Smooth muscle cell (in vitro differentiated cells): Measurements from ENCODE around the gene PNLIPRP1. TPM values are rescaled to one million over a fixed set of nuclear protein-coding genes. Genes with fewer than 3 reads are reported as not detected.

Experiments used
- DNase-seq: peaks from one replicate; lab custom pipeline; 2025; ENCODE audit not compliant: unreplicated experiment; lab: John Stamatoyannopoulos, UW
- H2AFZ ChIP-seq: fragments of 200-600 bp; sonication (generic); 2 replicates; pipeline ENCODE4 v1.6.0; 2016; ENCODE audit warnings: antibody characterized with exemption, low read depth, mild to moderate bottlenecking
- H3F3A ChIP-seq: fragments of 200-600 bp; sonication (generic); 2 replicates; pipeline ENCODE4 v1.6.0; 2017; ENCODE audit warnings: antibody characterized with exemption, low read depth
- H3K27ac ChIP-seq: fragments of 200-600 bp; sonication (generic); 2 replicates; pipeline ENCODE4 v1.5.1; 2016; ENCODE audit warnings: low read depth, mild to moderate bottlenecking
- H3K27me3 ChIP-seq: fragments of 200-600 bp; sonication (generic); 2 replicates; pipeline ENCODE4 v1.6.1; 2016; ENCODE audit warnings: low read depth, mild to moderate bottlenecking
- H3K36me3 ChIP-seq: fragments of 200-600 bp; sonication (generic); 2 replicates; pipeline ENCODE4 v1.5.1; 2016; ENCODE audit warnings: low read depth
- H3K4me1 ChIP-seq: fragments of 200-600 bp; sonication (generic); 2 replicates; pipeline ENCODE4 v1.5.1; 2016; ENCODE audit warnings: low read depth
- H3K4me2 ChIP-seq: fragments of 200-600 bp; sonication (generic); 2 replicates; pipeline ENCODE4 v1.6.0; 2016; ENCODE audit warnings: mild to moderate bottlenecking
- H3K4me3 ChIP-seq: fragments of 200-600 bp; sonication (generic); 2 replicates; pipeline ENCODE4 v1.5.1; 2016; ENCODE audit warnings: mild to moderate bottlenecking
- H3K79me2 ChIP-seq: fragments of 200-600 bp; sonication (generic); 2 replicates; pipeline ENCODE4 v1.6.0; 2016; ENCODE audit warnings: low read depth, mild to moderate bottlenecking
- H3K9ac ChIP-seq: fragments of 200-600 bp; sonication (generic); 2 replicates; pipeline ENCODE4 v1.6.0; 2016; ENCODE audit warnings: low read depth
- H3K9me3 ChIP-seq: fragments of 200-600 bp; sonication (generic); replicated peaks from 2 replicates; pipeline ENCODE4 v1.5.1; 2016; ENCODE audit warnings: low read depth
- H4K20me1 ChIP-seq: fragments of 200-600 bp; sonication (generic); 2 replicates; pipeline ENCODE4 v1.6.0; 2016; ENCODE audit warnings: low read depth
- WGBS: methylation state at CpG from one replicate; pipeline ENCODE4 v1.1.7; 2016; ENCODE audit warnings: low lambda C conversion rate; 5-methylcytosine and 5-hydroxymethylcytosine counted together
- polyA plus RNA-seq: library from polyadenylated mRNA; unstranded; fragments of >200 nt; fragmentation: Nextera tagmentation; extraction: Ambion mirVana; gene quantifications from 2 replicates; pipeline ENCODE4 v1.2.1, GENCODE V29; 2016
- total RNA-seq: library from RNA; depleted of rRNA; stranded (reverse); fragments of >200 nt; gene quantifications from 2 replicates; pipeline ENCODE4 v1.2.3, GENCODE V29; 2014
- TF ChIP-seq, protein P1 (sequence below): fragments of 200-600 bp; sonication (generic); IDR thresholded peaks from 2 replicates; pipeline ENCODE4 v1.5.1; 2017; ENCODE audit warnings: borderline replicate concordance, mild to moderate bottlenecking, antibody characterized with exemption; ENCODE audit not compliant: insufficient read depth, poor library complexity, severe bottlenecking

Gene PNLIPRP1
- total and polyA plus RNA-seq, 2 experiments from 2014 or later: not detected

DNA sequence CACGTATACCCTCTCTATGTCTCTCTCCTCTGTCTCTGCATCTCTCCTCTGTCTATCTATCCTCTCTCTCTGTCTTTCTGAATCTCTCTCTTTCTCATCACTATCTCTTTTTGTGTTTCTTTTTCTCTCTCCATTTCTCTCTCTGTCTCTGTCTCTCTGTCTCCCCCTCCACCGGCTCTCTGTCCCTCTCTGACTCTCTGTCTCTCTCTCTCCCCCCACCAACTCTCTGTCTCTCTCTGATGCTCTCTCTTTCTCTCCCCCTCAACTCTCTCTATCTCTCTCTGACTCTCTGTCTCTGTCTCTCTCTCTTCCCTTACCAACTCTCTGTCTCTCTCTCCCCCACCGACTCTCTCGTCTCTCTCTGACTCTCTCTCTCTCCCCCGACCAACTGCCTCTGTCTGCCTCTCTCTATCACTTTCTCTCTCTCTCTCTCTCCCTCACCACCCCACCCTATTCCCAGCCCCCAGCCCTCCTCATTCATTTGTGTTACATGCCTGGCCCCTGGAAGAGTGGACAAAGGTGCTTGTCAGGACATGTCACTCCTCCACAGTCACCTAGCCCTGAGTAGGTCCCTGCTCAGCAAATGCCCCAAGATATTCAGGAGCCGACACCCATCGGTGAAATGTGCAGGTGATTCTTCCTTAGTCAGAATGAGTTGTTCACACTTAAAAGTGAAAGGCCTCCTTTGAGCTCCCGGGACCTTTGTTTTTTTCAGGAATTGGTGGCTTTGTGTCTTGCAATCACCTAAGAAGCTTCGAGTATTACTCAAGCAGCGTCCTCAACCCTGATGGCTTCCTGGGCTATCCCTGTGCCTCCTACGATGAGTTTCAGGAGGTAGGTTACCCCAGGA, 43.6 kb downstream of the PNLIPRP1 start:
- no peak overlapping the region for H2AFZ ChIP-seq
- 79% methylated on average over 11 of the region's 11 CpGs for WGBS
- TF ChIP-seq, protein P1, sequence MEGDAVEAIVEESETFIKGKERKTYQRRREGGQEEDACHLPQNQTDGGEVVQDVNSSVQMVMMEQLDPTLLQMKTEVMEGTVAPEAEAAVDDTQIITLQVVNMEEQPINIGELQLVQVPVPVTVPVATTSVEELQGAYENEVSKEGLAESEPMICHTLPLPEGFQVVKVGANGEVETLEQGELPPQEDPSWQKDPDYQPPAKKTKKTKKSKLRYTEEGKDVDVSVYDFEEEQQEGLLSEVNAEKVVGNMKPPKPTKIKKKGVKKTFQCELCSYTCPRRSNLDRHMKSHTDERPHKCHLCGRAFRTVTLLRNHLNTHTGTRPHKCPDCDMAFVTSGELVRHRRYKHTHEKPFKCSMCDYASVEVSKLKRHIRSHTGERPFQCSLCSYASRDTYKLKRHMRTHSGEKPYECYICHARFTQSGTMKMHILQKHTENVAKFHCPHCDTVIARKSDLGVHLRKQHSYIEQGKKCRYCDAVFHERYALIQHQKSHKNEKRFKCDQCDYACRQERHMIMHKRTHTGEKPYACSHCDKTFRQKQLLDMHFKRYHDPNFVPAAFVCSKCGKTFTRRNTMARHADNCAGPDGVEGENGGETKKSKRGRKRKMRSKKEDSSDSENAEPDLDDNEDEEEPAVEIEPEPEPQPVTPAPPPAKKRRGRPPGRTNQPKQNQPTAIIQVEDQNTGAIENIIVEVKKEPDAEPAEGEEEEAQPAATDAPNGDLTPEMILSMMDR: no peak

DNA sequence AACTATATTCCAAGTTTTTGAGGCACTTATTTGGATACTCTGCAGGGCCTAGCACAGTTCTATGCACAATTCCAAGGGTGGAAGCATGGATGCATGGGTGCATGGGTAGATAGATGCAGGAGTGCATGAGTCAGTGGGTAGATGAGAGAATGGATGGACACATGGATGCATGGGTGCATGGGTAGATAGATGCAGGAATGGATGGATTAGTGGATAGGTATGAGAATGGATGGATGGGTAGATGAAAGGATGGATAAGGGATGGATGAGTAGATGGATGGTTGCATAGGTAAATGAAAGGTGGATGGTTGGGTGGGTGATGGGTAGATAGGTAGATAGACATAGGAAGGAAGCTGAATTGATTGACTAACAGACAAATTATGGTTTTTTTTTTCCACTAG, 45.6 kb downstream of the PNLIPRP1 start:
- no peak overlapping the region for H2AFZ ChIP-seq
- H3K9me3 ChIP-seq: no peaks in the 10 kb centered on the region
- H3K27me3 ChIP-seq: no peaks in the 10 kb centered on the region
- peaks cover 12% of the 10 kb centered on the region for H3K4me1 ChIP-seq
- no peak overlapping the region for H3K4me3 ChIP-seq
- H3K4me2 ChIP-seq: no peak overlapping the region
- H3K27ac ChIP-seq: no peak overlapping the region
- TF ChIP-seq, protein P1: no peak
- no peaks in the 10 kb centered on the region for H3K36me3 ChIP-seq
- H3K9ac ChIP-seq: no peak overlapping the region
- H3F3A ChIP-seq: no peaks in the 10 kb centered on the region
- no peak for DNase-seq
- H3K79me2 ChIP-seq: no peaks in the 10 kb centered on the region
- no peaks in the 10 kb centered on the region for H4K20me1 ChIP-seq

More for the DNA sequence above, 43.6 kb downstream of the PNLIPRP1 start:
- H3F3A ChIP-seq: no peaks in the 10 kb centered on the region
- H3K27ac ChIP-seq: no peak overlapping the region
- DNase-seq: no peak
- H3K9ac ChIP-seq: no peak overlapping the region
- H3K9me3 ChIP-seq: no peaks in the 10 kb centered on the region
- H3K4me1 ChIP-seq: peaks cover 12% of the 10 kb centered on the region
- H3K27me3 ChIP-seq: peaks cover 7% of the 10 kb centered on the region
- H3K79me2 ChIP-seq: no peaks in the 10 kb centered on the region
- H4K20me1 ChIP-seq: no peaks in the 10 kb centered on the region
- H3K4me3 ChIP-seq: no peak overlapping the region
- H3K4me2 ChIP-seq: no peak overlapping the region
- H3K36me3 ChIP-seq: no peaks in the 10 kb centered on the region

DNA sequence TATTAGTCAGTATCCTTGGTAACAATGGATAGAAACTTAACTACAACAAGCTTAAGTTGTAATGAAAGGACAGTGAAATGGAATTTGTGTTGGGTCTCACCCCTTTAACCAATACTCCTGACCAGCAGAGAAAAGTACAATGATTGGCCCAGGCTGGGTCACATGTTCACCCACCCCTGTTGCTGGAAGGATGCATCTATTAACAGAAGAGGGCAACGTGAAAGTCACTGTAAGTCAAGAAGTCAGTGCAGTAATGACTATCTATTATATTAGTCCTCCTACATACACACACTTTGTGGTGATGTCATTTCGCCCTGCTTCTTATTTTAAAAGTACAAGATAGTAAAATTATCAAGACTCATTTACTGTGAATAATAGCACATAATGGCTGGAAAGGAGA, 46.2 kb downstream of the PNLIPRP1 start:
- TF ChIP-seq, protein P1: no peak

DNA sequence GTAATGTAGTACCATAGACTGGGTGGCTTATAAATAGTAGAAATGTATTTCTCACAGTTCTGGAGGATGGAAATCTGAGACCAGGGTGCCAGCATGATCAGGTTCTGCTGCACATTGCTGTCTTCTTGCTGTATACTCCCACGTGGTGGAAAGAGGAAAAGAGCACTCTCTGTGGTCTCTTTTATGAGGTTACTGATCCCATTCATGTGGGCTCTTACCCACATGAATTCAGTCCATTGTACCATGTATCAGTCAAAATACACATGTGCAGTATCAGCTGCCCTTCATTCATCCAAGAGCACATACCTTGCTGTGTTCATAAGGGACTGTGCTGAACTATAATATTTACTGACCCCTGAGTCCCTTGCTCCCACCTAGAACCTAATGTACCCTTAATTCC, 47.1 kb downstream of the PNLIPRP1 start:
- WGBS: 31% methylated on average over 1 of the region's 1 CpG
- no peak overlapping the region for H3K27ac ChIP-seq
- TF ChIP-seq, protein P1: no peak
- DNase-seq: no peak
- no peaks in the 10 kb centered on the region for H3K79me2 ChIP-seq
- no peak overlapping the region for H2AFZ ChIP-seq
- H3K4me3 ChIP-seq: no peak overlapping the region
- no peak overlapping the region for H3K9ac ChIP-seq
- no peaks in the 10 kb centered on the region for H3K9me3 ChIP-seq
- no peaks in the 10 kb centered on the region for H3F3A ChIP-seq
- H3K4me2 ChIP-seq: no peak overlapping the region
- H3K27me3 ChIP-seq: no peaks in the 10 kb centered on the region
- H4K20me1 ChIP-seq: no peaks in the 10 kb centered on the region
- no peaks in the 10 kb centered on the region for H3K36me3 ChIP-seq
- peaks cover 5% of the 10 kb centered on the region for H3K4me1 ChIP-seq

More for the DNA sequence above, 46.2 kb downstream of the PNLIPRP1 start:
- H3K79me2 ChIP-seq: no peaks in the 10 kb centered on the region
- WGBS: 66% methylated on average over 2 of the region's 2 CpGs
- H3K4me3 ChIP-seq: no peak overlapping the region
- no peak overlapping the region for H3K27ac ChIP-seq
- H3K4me2 ChIP-seq: no peak overlapping the region
- no peak for DNase-seq
- H3K36me3 ChIP-seq: no peaks in the 10 kb centered on the region
- no peaks in the 10 kb centered on the region for H4K20me1 ChIP-seq
- H3K4me1 ChIP-seq: peaks cover 12% of the 10 kb centered on the region
- H3K27me3 ChIP-seq: no peaks in the 10 kb centered on the region
- H3K9me3 ChIP-seq: no peaks in the 10 kb centered on the region
- H3K9ac ChIP-seq: no peak overlapping the region
- no peaks in the 10 kb centered on the region for H3F3A ChIP-seq
- no peak overlapping the region for H2AFZ ChIP-seq
